Neural crest cell (in vitro differentiated cells): ENCODE measurements around the gene ARHGAP9. TPM values are rescaled to one million over a fixed set of nuclear protein-coding genes. Genes with fewer than 3 reads are reported as not detected.
"Not testable (repeated sequence)": the region's sequence is repeated elsewhere in the genome, so short reads cannot be mapped to it uniquely, and the experiment has no call there.

Source experiments
- DNase-seq: peaks from one replicate; pipeline ENCODE4 v3.0.0; 2021; ENCODE audit warnings: low read depth, mixed read lengths, low spot score
- H3K27ac Mint-ChIP-seq: one replicate; pipeline ENCODE4 v1.8.0; 2021; ENCODE audit warnings: mild to moderate bottlenecking, mixed read lengths; ENCODE audit not compliant: unreplicated experiment
- H3K27me3 Mint-ChIP-seq: 2 replicates; pipeline ENCODE4 v1.8.0; 2021; ENCODE audit warnings: low read depth, mild to moderate bottlenecking, mixed read lengths
- H3K36me3 Mint-ChIP-seq: 2 replicates; pipeline ENCODE4 v1.8.0; 2021; ENCODE audit warnings: low read depth, mild to moderate bottlenecking, mixed read lengths
- H3K4me1 Mint-ChIP-seq: 2 replicates; pipeline ENCODE4 v1.8.0; 2021; ENCODE audit warnings: mixed read lengths
- H3K4me3 Mint-ChIP-seq: one replicate; pipeline ENCODE4 v1.8.0; 2021; ENCODE audit warnings: mild to moderate bottlenecking, mixed read lengths
- H3K9me3 Mint-ChIP-seq: 2 replicates; pipeline ENCODE4 v1.8.0; 2021; ENCODE audit warnings: mixed read lengths
- total RNA-seq: library from RNA; stranded (reverse); gene quantifications from 2 replicates; pipeline ENCODE4 v1.2.1, GENCODE V29; 2021
- TF ChIP-seq, protein P1 (sequence below): fragments of 200-600 bp; sonication (generic); conservative IDR thresholded peaks from 2 replicates; pipeline ENCODE4 v1.5.0; 2021; ENCODE audit warnings: antibody characterized with exemption, mild to moderate bottlenecking

ARHGAP9 gene
- total RNA-seq, 1 donor from 2014 or later, result 0.56 TPM

DNA sequence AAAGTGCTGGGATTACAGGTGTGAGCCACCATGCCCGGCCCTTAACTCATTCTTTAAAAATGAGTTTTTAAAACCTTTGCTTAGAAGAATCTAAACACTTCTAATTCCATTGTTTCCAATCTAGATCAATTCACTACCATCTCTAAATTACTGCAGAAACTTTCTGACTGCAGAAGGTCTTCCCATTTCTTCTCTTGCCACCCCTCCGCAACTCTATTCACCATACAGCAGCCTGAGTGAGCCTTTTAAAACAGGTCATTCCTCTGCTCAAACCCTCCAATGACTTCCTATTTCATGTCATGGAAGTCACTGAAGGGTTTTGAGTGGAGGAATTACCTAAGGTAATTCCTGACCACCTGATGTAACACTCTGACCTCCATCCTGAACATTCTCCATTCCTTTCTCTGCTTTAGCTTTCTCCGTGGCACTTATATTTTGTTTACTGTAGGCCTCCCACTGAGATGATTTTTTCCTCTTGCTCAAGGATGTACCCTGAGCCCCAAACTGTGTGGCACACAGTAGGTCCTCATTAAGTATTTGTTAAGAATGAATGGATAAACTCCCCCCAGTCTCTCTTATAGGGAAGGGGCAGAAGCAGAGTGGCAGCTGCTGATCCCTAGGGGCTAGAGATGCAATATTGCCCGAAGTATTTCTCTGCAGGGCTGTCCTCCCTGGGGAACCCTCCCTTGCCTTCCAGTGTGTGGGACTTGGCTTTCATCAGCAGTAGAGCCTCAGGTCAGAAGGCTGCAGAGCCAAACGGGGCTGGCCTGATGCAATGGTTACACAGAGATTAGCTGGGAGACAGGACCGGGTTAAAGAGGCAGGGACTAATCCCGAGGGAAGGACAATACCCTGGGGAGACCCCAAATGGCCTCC, 39.5 kb upstream of the ARHGAP9 start:
- Mint-ChIP-seq H3K27ac (peak overlapping the region; percentile 100), H3K9me3 (no peaks in the 10 kb centered on the region)

GRCh38 chr12:57518176-57518919, 38.7 kb upstream of the ARHGAP9 start:
- no peak for DNase-seq
- Mint-ChIP-seq H3K27me3 (peaks cover 14% of the 10 kb centered on the region), H3K4me3 (peak overlapping the region; percentile 100), H3K4me1 (peaks cover 43% of the 10 kb centered on the region), H3K36me3 (peaks cover 19% of the 10 kb centered on the region), H3K27ac (no peak overlapping the region), H3K9me3 (no peaks in the 10 kb centered on the region)
- TF ChIP-seq, protein P1, sequence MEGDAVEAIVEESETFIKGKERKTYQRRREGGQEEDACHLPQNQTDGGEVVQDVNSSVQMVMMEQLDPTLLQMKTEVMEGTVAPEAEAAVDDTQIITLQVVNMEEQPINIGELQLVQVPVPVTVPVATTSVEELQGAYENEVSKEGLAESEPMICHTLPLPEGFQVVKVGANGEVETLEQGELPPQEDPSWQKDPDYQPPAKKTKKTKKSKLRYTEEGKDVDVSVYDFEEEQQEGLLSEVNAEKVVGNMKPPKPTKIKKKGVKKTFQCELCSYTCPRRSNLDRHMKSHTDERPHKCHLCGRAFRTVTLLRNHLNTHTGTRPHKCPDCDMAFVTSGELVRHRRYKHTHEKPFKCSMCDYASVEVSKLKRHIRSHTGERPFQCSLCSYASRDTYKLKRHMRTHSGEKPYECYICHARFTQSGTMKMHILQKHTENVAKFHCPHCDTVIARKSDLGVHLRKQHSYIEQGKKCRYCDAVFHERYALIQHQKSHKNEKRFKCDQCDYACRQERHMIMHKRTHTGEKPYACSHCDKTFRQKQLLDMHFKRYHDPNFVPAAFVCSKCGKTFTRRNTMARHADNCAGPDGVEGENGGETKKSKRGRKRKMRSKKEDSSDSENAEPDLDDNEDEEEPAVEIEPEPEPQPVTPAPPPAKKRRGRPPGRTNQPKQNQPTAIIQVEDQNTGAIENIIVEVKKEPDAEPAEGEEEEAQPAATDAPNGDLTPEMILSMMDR, result no peak

More for the DNA sequence above, 39.5 kb upstream of the ARHGAP9 start:
- Mint-ChIP-seq H3K4me3 (peak overlapping the region; percentile 100), H3K36me3 (peaks cover 19% of the 10 kb centered on the region), H3K27me3 (peaks cover 18% of the 10 kb centered on the region), H3K4me1 (peaks cover 52% of the 10 kb centered on the region)
- TF ChIP-seq, protein P1, result no peak
- DNase-seq, result peak; percentile 12

DNA sequence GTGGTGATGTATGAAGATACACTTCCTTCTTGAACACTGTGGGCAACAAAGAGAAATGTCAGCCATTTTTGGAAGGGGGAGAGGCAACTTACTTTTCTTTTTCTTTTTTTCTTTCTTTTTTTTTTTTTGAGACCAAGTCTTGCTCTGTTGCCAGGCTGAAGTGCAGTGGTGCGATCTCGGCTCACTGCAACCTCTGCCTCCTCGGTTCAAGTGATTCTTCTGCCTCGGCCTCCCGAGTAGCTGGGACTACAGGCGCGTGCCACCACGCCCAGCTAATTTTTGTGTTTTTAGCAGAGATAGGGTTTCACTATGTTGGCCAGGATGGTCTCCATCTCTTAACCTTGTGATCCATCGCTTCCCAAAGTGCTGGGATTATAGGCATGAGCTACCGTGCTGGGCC, 38.1 kb upstream of the ARHGAP9 start:
- H3K4me1 Mint-ChIP-seq, result peaks cover 40% of the 10 kb centered on the region
- H3K36me3 Mint-ChIP-seq, result peaks cover 24% of the 10 kb centered on the region
- not testable (repeated sequence) for H3K9me3 Mint-ChIP-seq, DNase-seq, H3K27ac Mint-ChIP-seq
- H3K27me3 Mint-ChIP-seq, result peaks cover 12% of the 10 kb centered on the region
- peak overlapping the region; percentile 18 for H3K4me3 Mint-ChIP-seq

DNA sequence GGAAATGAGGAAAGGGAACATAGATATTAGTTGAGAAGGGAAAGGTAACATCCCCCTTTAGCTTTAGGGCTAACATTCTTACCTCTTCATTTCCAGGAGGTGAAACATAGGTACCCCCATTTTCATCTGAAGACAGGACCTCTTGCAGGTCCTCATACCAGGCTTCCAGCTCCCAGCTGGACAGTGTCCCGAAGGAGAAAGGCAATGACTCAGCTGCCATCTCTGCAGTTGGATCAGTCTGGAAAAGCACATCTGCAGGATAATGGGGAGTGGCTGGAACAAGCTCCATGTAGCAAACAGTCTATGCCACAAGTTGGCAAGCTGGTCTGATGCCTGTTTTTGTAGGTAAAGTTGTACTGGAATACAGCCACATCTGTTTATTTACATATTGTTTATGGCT, 37.5 kb upstream of the ARHGAP9 start:
- no peak for DNase-seq
- Mint-ChIP-seq H3K27ac (no peak overlapping the region), H3K27me3 (peaks cover 12% of the 10 kb centered on the region), H3K9me3 (no peaks in the 10 kb centered on the region), H3K4me3 (peak overlapping the region; percentile 18), H3K4me1 (peaks cover 39% of the 10 kb centered on the region), H3K36me3 (peaks cover 26% of the 10 kb centered on the region)
- TF ChIP-seq, protein P1, result no peak

- TF ChIP-seq, protein P1, result no peak
- no peaks in the 10 kb centered on the region for H3K9me3 Mint-ChIP-seq
- H3K27me3 Mint-ChIP-seq, result peaks cover 7% of the 10 kb centered on the region
- peaks cover 28% of the 10 kb centered on the region for H3K36me3 Mint-ChIP-seq
- H3K4me1 Mint-ChIP-seq, result peaks cover 34% of the 10 kb centered on the region
- H3K4me3 Mint-ChIP-seq, result peak overlapping the region; percentile 59
- no peak for DNase-seq
- peak overlapping the region; percentile 19 for H3K27ac Mint-ChIP-seq
Measured at GRCh38 chr12:57516617-57517153, 37.0 kb upstream of the ARHGAP9 start.
